HepG2 (cell line): ENCODE results near the gene ACSM6. TPM values are rescaled to one million over a fixed set of nuclear protein-coding genes. Genes with fewer than 3 reads are reported as not detected.

ENCODE experiments used
- ATAC-seq: fragments of 200-7000 bp; cut with Tn5 transposase; 3 replicates; pipeline ENCODE4 v1.9.1; 2020; ENCODE audit warnings: mild to moderate bottlenecking, moderate library complexity
- BruUV-seq: library from RNA; stranded (reverse); fragments of 400-500 nt; replicated peaks from 2 replicates; lab custom pipeline; 2021; lab: Mats Ljungman, UMichigan
- CTCF ChIA-PET: fragments of 300-600 bp; formaldehyde crosslinking; extraction: SDS; loops from one replicate; lab custom pipeline; 2021; ENCODE audit warnings: low total read pairs, inconsistent platforms, low intra/inter-chr PET ratio; lab: Yijun Ruan, JAX
- POLR2A ChIA-PET: fragments of 350-600 bp; sonication (Branson Sonifier 250); formaldehyde crosslinking; loops from one replicate; lab custom pipeline; 2020; ENCODE audit warnings: antibody characterized with exemption, inconsistent platforms; lab: Yijun Ruan, JAX
- DNase-seq: peaks from one replicate; pipeline ENCODE4 v3.0.0-alpha.2; 2015; ENCODE audit warnings: low spot score
- FAIRE-seq: peaks from 3 replicates; lab custom pipeline; 2011; peaks lifted over from hg19 to GRCh38; lab: Jason Lieb, UNC
- H2AFZ ChIP-seq: one replicate; pipeline ENCODE4 v1.6.1; 2011; ENCODE audit warnings: low read length, inconsistent platforms
- H3K27ac ChIP-seq: fragments of 300-600 bp; 3 replicates; pipeline ENCODE4 v1.8.0; 2011; ENCODE audit warnings: mixed run types, mild to moderate bottlenecking, mixed read lengths, low read length, inconsistent platforms; ENCODE audit not compliant: insufficient read depth; ENCODE audit errors: extremely low read length
- H3K27me3 ChIP-seq, 2 experiments: fragments of 200-600 bp in 1 of 2; 2 replicates in 1 of 2; 3 replicates in 1 of 2; pipeline versions ENCODE4 v1.6.0 to v1.8.0; 2011; ENCODE audit warnings: low read length in 2 of 2, mild to moderate bottlenecking in 2 of 2, moderate library complexity in 2 of 2, inconsistent platforms in 1 of 2; ENCODE audit not compliant: insufficient read depth in 2 of 2, control insufficient read depth in 1 of 2
- H3K36me3 ChIP-seq, 2 experiments: fragments of 200-600 bp in 1 of 2; replicated peaks in 1 of 2; 2 replicates in 1 of 2; 3 replicates in 1 of 2; pipeline versions ENCODE4 v1.5.1 to v1.8.0; 2011; ENCODE audit warnings: low read length in 2 of 2, inconsistent platforms in 1 of 2; ENCODE audit not compliant: insufficient read depth in 2 of 2, control insufficient read depth in 1 of 2
- H3K4me1 ChIP-seq: 2 replicates; pipeline ENCODE4 v1.5.1; 2012; ENCODE audit warnings: low read length, inconsistent platforms; ENCODE audit not compliant: insufficient read depth
- H3K4me2 ChIP-seq: 2 replicates; pipeline ENCODE4 v1.6.0; 2011; ENCODE audit warnings: low read depth, low read length, inconsistent platforms
- H3K4me3 ChIP-seq, 3 experiments: fragments of 200-600 bp in 1 of 3; sonication (generic), shearing (Covaris generic) in 1 of 3; replicated peaks in 1 of 3; 2 replicates each; pipeline ENCODE4 v1.5.1; 2011 to 2016; ENCODE audit warnings: low read length in 3 of 3, inconsistent platforms in 2 of 3, low read depth in 2 of 3, mild to moderate bottlenecking in 2 of 3, control low read depth in 1 of 3, mixed read lengths in 1 of 3; ENCODE audit not compliant: insufficient read depth in 1 of 3
- H3K79me2 ChIP-seq: one replicate; pipeline ENCODE4 v1.6.1; 2011; ENCODE audit warnings: low read length, inconsistent platforms; ENCODE audit not compliant: insufficient read depth
- H3K9ac ChIP-seq: 2 replicates; pipeline ENCODE4 v1.6.0; 2011; ENCODE audit warnings: mild to moderate bottlenecking, low read depth, low read length, inconsistent platforms; ENCODE audit not compliant: insufficient read depth
- H3K9me3 ChIP-seq: 2 replicates; pipeline ENCODE4 v1.5.1; 2012; ENCODE audit warnings: mild to moderate bottlenecking, low read length
- H4K20me1 ChIP-seq: 2 replicates; pipeline ENCODE4 v1.6.0; 2011; ENCODE audit warnings: inconsistent platforms, mild to moderate bottlenecking, low read length, moderate library complexity; ENCODE audit not compliant: insufficient read depth
- AKAP8 ChIP-seq: sonication (generic); formaldehyde crosslinking; IDR thresholded peaks from 2 replicates; pipeline ENCODE4 v1.5.1; 2020; ENCODE audit warnings: mild to moderate bottlenecking, missing genetic modification reagents
- BHLHE40 ChIP-seq: IDR thresholded peaks from 2 replicates; pipeline ENCODE4 v1.6.1; 2011; ENCODE audit warnings: low read length, improper control_type of control experiment
- EP300 ChIP-seq, 3 experiments: sonication (generic) in 1 of 3; formaldehyde crosslinking in 1 of 3; IDR thresholded peaks; 2 replicates each; pipeline versions ENCODE4 v1.5.1 to v1.6.1; 2011 to 2020; ENCODE audit warnings: low read depth in 2 of 3, low read length in 2 of 3, borderline replicate concordance in 1 of 3, improper control_type of control experiment in 1 of 3, mild to moderate bottlenecking in 1 of 3, missing genetic modification reagents in 1 of 3, moderate library complexity in 1 of 3
- MAF1 ChIP-seq: sonication (generic); formaldehyde crosslinking; IDR thresholded peaks from 2 replicates; pipeline ENCODE4 v1.5.0; 2020; ENCODE audit warnings: missing genetic modification reagents, borderline replicate concordance
- SP5 ChIP-seq: IDR thresholded peaks from 2 replicates; pipeline ENCODE4 v1.6.1; 2016; ENCODE audit warnings: low read depth, borderline replicate concordance
- TCF7 ChIP-seq: sonication (generic); IDR thresholded peaks from 2 replicates; pipeline ENCODE4 v1.6.1; 2016; ENCODE audit warnings: antibody characterized with exemption, low read depth
- ZBTB26 ChIP-seq: IDR thresholded peaks from 2 replicates; pipeline ENCODE4 v1.6.1; 2016; ENCODE audit warnings: missing compliant biosample characterization, missing genetic modification reagents, borderline replicate concordance
- ZFP1 ChIP-seq: IDR thresholded peaks from 2 replicates; pipeline ENCODE4 v1.6.1; 2016
- ZMAT3 ChIP-seq: sonication (generic); formaldehyde crosslinking; conservative IDR thresholded peaks from 2 replicates; pipeline ENCODE4 v1.7.0; 2021; ENCODE audit warnings: missing genetic modification reagents
- ZNF703 ChIP-seq: sonication (generic); formaldehyde crosslinking; IDR thresholded peaks from 2 replicates; pipeline ENCODE4 v1.5.1; 2020; ENCODE audit warnings: missing genetic modification reagents, mild to moderate bottlenecking, moderate library complexity, borderline replicate concordance
- WGBS: methylation state at CpG from one replicate; pipeline ENCODE4 v1.1.6; 2017; ENCODE audit warnings: low lambda C conversion rate; 5-methylcytosine and 5-hydroxymethylcytosine counted together
- in situ Hi-C: cut with HindIII; loops from 2 replicates; pipeline ENCODE4 v1.10.0; 2017; ENCODE audit warnings: low pct_unique_long_range_greater_than_20kb; ENCODE audit not compliant: extremely low pct_ligation_motif_present
- intact Hi-C: fragments of 100-400 bp; cut with micrococcal nuclease; formaldehyde crosslinking; loops from one replicate; pipeline ENCODE4 v1.10.0; 2022; ENCODE audit not compliant: unreplicated experiment
- polyA plus RNA-seq, 8 experiments: library from polyadenylated mRNA; depleted of rRNA in 3 of 8; stranded (reverse) in 7 of 8; unstranded in 1 of 8; fragments of >200 nt; fragmentation: Illumina TruSeq in 4 of 8; extraction: Trizol in 4 of 8; gene quantifications; 2 replicates each; pipeline versions ENCODE4 v1.2.1 to v1.2.3, GENCODE V29; 2011 to 2016; ENCODE audit warnings: low read depth in 4 of 8, missing spikeins in 1 of 8, mixed read lengths in 1 of 8; ENCODE audit not compliant: insufficient read depth in 1 of 8
- total RNA-seq, 5 experiments: library from RNA; depleted of rRNA; stranded (reverse); fragments of >200 nt; fragmentation: Illumina TruSeq; extraction: Trizol; gene quantifications; 2 replicates each; pipeline ENCODE4 v1.2.3, GENCODE V29; 2016; ENCODE audit warnings: low read depth in 1 of 5
- TF ChIP-seq, protein P1 (sequence below): sonication (generic); formaldehyde crosslinking; IDR thresholded peaks from 2 replicates; pipeline ENCODE4 v1.4.0; 2020; ENCODE audit warnings: missing genetic modification reagents, borderline replicate concordance
- TF ChIP-seq, protein P2 (sequence below): sonication (generic); IDR thresholded peaks from 2 replicates; pipeline ENCODE4 v1.6.1; 2016; ENCODE audit warnings: low read depth, borderline replicate concordance

ACSM6 gene
- total and polyA plus RNA-seq, 2 of the 13 experiments (the other 11 are each of a cell fraction or from before 2014, with no cell fraction given): not detected

DNA sequence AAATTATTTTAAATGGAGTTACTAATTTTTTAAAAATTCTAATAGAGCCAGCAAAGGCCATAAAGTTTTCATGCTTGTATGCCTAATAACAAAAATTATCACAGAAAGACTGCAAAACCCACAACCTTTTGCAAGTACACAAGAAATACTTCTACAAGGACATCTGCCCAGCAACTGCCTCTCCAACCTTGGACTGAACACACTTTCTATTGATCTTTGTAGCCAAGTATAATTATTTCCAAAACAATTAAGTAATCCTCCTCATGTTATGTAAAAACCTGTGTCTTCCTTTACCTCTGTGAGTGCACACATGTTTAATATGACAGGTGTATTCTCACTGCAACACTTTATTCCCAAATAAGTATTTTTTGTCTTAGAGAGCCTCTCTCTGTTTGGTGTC lies 16.6 kb upstream of the ACSM6 start (continued):
- TF ChIP-seq, protein P1, sequence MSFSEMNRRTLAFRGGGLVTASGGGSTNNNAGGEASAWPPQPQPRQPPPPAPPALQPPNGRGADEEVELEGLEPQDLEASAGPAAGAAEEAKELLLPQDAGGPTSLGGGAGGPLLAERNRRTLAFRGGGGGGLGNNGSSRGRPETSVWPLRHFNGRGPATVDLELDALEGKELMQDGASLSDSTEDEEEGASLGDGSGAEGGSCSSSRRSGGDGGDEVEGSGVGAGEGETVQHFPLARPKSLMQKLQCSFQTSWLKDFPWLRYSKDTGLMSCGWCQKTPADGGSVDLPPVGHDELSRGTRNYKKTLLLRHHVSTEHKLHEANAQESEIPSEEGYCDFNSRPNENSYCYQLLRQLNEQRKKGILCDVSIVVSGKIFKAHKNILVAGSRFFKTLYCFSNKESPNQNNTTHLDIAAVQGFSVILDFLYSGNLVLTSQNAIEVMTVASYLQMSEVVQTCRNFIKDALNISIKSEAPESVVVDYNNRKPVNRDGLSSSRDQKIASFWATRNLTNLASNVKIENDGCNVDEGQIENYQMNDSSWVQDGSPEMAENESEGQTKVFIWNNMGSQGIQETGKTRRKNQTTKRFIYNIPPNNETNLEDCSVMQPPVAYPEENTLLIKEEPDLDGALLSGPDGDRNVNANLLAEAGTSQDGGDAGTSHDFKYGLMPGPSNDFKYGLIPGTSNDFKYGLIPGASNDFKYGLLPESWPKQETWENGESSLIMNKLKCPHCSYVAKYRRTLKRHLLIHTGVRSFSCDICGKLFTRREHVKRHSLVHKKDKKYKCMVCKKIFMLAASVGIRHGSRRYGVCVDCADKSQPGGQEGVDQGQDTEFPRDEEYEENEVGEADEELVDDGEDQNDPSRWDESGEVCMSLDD: no peak
- TF ChIP-seq EP300 (IDR thresholded peaks at IDR 0.05; ENCODE audit: low read depth in 2 of 2, low read length in 2 of 2) (peak in 1 of 2 experiments; percentile 22; a peak in 1 of 4 replicates), EP300 (CRISPR knock-in tag; IDR thresholded peaks at IDR 0.05; ENCODE audit: borderline replicate concordance) (no peak), ZBTB26 (no peak), MAF1 (CRISPR knock-in tag) (no peak), ZNF703 (no peak), BHLHE40 (no peak), ZFP1 (CRISPR knock-in tag) (no peak), ZMAT3 (CRISPR knock-in tag) (no peak), SP5 (CRISPR knock-in tag) (no peak), TCF7 (no peak)
- TF ChIP-seq, all 625 proteins: peak for 10

DNA sequence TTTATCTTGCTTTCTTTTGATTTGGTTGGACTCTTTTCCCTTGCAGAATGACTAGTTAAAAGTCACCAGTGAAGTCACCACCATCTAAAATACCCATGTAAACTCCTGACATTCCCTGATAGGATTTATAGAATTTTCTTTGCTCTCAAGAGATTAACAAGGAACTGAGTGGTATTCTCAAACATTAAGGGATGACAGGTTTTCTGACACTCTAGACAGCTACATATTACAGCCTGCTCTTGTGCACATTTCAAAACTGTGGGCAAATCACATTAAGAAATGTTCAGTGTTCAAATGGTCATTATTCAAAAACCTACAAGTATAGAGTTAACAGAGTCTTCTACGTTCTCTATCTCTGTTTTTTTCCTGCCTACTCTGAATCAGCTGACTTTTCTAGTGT lies 15.8 kb upstream of the ACSM6 start:
- Histone ChIP-seq H3K9ac (no peak overlapping the region), H3K79me2 (no peaks in the 10 kb centered on the region), H3K27me3 (no peaks in the 10 kb centered on the region), H3K4me2 (peak overlapping the region; percentile 48), H3K4me1 (peaks cover 45% of the 10 kb centered on the region), H3K36me3 (no peaks in the 10 kb centered on the region), H3K4me3 (peak overlapping the region in 2 of 3 experiments; percentile 1 to 5; a peak in 2 of 6 replicates), H3K9me3 (peaks cover 12% of the 10 kb centered on the region), H2AFZ (no peak overlapping the region), H4K20me1 (no peaks in the 10 kb centered on the region), H3K27ac (peak overlapping the region; percentile 59)
- CTCF ChIA-PET: no interaction called here
- in situ Hi-C loops: no loop called here
- BruUV-seq: no TSS peak
- 0% methylated on average over 1 of the region's 1 CpG for WGBS
- intact Hi-C loops: no loop called here
- DNase-seq (peak; percentile 42), FAIRE-seq (peak; percentile 12), ATAC-seq (peak; percentile 62)
- POLR2A ChIA-PET: no interaction called here
- no peak for TF ChIP-seq AKAP8 (CRISPR knock-in tag)
- TF ChIP-seq, protein P2, sequence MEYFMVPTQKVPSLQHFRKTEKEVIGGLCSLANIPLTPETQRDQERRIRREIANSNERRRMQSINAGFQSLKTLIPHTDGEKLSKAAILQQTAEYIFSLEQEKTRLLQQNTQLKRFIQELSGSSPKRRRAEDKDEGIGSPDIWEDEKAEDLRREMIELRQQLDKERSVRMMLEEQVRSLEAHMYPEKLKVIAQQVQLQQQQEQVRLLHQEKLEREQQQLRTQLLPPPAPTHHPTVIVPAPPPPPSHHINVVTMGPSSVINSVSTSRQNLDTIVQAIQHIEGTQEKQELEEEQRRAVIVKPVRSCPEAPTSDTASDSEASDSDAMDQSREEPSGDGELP: peak; percentile 56; the same call in 1 of the 2 replicates
- TF ChIP-seq EP300 (IDR thresholded peaks at IDR 0.05; ENCODE audit: low read depth in 2 of 2, low read length in 2 of 2): peak in 1 of 2 experiments; percentile 31; a peak in 1 of 4 replicates
- TF ChIP-seq EP300 (CRISPR knock-in tag; IDR thresholded peaks at IDR 0.05; ENCODE audit: borderline replicate concordance): no peak
